Immature natural killer cell (primary cell): Measurements from ENCODE around the gene ALOX12. TPM values are rescaled to one million over a fixed set of nuclear protein-coding genes. Genes with fewer than 3 reads are reported as not detected.
"Not testable (repeated sequence)": the region's sequence is repeated elsewhere in the genome, so short reads cannot be mapped to it uniquely, and the experiment has no call there.

Source experiments
- DNase-seq, 3 donors: peaks; one replicate each; pipeline ENCODE4 v3.0.0; 2022; ENCODE audit warnings: mixed read lengths in 1 of 3
- H3K27ac Mint-ChIP-seq, 6 donors: one replicate each; pipeline ENCODE4 v1.8.0; 2020; ENCODE audit warnings: mixed read lengths in 6 of 6, mild to moderate bottlenecking in 5 of 6, inconsistent platforms in 4 of 6, moderate library complexity in 3 of 6
- H3K27me3 Mint-ChIP-seq, 3 donors: one replicate each; pipeline ENCODE4 v1.8.0; 2020 to 2021; ENCODE audit warnings: low read depth in 3 of 3, mild to moderate bottlenecking in 3 of 3, mixed read lengths in 3 of 3, moderate library complexity in 3 of 3, inconsistent platforms in 1 of 3
- H3K36me3 Mint-ChIP-seq, 3 donors: one replicate each; pipeline ENCODE4 v1.8.0; 2020; ENCODE audit warnings: mixed read lengths in 3 of 3, inconsistent platforms in 2 of 3, mild to moderate bottlenecking in 2 of 3
- H3K4me1 Mint-ChIP-seq, 2 donors: one replicate each; pipeline ENCODE4 v1.8.0; 2020; ENCODE audit warnings: inconsistent platforms in 2 of 2, mild to moderate bottlenecking in 2 of 2, mixed read lengths in 2 of 2, moderate library complexity in 1 of 2
- H3K4me3 Mint-ChIP-seq, 5 donors: one replicate each; pipeline ENCODE4 v1.8.0; 2020; ENCODE audit warnings: mild to moderate bottlenecking in 5 of 5, mixed read lengths in 5 of 5, inconsistent platforms in 3 of 5, moderate library complexity in 3 of 5
- H3K9me3 Mint-ChIP-seq, 6 donors: one replicate each; pipeline ENCODE4 v1.8.0; 2020; ENCODE audit warnings: mild to moderate bottlenecking in 6 of 6, mixed read lengths in 6 of 6, inconsistent platforms in 4 of 6, moderate library complexity in 3 of 6
- polyA plus RNA-seq, 3 donors: library from polyadenylated mRNA; unstranded; fragments of 300-500 nt; fragmentation: Illumina TruSeq; gene quantifications; one replicate each; pipeline ENCODE4 v1.2.3, GENCODE V29; 2021

ALOX12 gene
- polyA plus RNA-seq, 3 donors from 2014 or later, result 0.24 to 0.92 (median 0.83) TPM

- DNase-seq, H3K27me3 Mint-ChIP-seq, H3K4me1 Mint-ChIP-seq, H3K4me3 Mint-ChIP-seq, H3K9me3 Mint-ChIP-seq: not testable (repeated sequence)
- Mint-ChIP-seq H3K36me3 (peaks cover 10 to 14% (median 13%) of the 10 kb centered on the region in 3 donors), H3K27ac (peak overlapping the region in 3 of 6 donors; percentile 6 to 30 (median 29))
Measured at GRCh38 chr17:6993613-6994056, 2.2 kb upstream of the ALOX12 start.

- peaks cover 5 to 8% of the 10 kb centered on the region in 2 donors for H3K4me1 Mint-ChIP-seq
- peaks cover 10 to 16% (median 14%) of the 10 kb centered on the region in 3 donors for H3K36me3 Mint-ChIP-seq
- peaks cover 0 to 3% (median 2%) of the 10 kb centered on the region in 3 donors for H3K27me3 Mint-ChIP-seq
- no peak for DNase-seq
- no peaks in the 10 kb centered on the region for H3K9me3 Mint-ChIP-seq
- peak overlapping the region in 3 of 6 donors; percentile 6 to 30 (median 29) for H3K27ac Mint-ChIP-seq
- no peak overlapping the region for H3K4me3 Mint-ChIP-seq
Measured at GRCh38 chr17:6994118-6994598, 1.7 kb upstream of the ALOX12 start.

DNA sequence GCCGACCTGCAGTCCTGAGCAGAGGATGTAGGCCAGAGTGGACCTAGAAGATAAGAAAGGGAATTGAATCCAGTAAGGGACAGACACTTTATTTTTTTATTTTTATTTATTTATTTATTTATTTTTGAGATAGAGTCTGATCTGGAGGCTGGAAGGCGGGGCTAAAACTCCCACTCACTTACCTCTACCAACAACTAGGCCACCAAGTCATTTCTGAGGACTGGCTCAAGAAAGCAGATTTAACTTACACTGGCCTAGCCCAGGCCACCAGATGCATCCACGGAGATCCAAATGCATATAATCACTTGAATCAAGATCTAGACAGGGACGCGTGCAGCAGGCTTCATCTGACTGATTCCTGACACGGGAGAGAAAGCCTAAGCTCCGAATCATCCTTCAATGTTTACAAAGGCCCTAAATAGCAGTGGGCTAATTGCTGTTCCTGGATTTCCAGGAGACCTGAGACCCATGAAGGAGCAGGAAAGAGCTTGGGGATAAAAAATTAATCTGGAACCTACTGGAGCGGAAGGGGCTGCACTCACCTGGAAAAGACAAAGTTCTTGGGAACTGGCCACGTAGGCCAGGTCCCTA, 1.1 kb upstream of the ALOX12 start:
- Mint-ChIP-seq H3K36me3 (peaks cover 10 to 20% (median 16%) of the 10 kb centered on the region in 3 donors), H3K9me3 (no peaks in the 10 kb centered on the region), H3K4me3 (no peak overlapping the region), H3K27ac (peak overlapping the region in 1 of 6 donors; percentile 35), H3K4me1 (peaks cover 5 to 8% of the 10 kb centered on the region in 2 donors), H3K27me3 (peaks cover 0 to 3% (median 2%) of the 10 kb centered on the region in 3 donors)
- no peak for DNase-seq

GRCh38 chr17:6996256-6997011, 585 bp downstream of the ALOX12 start:
- DNase-seq, result no peak
- Mint-ChIP-seq H3K27ac (no peak overlapping the region), H3K4me3 (no peak overlapping the region), H3K36me3 (peaks cover 14 to 25% (median 25%) of the 10 kb centered on the region in 3 donors), H3K4me1 (peaks cover 7 to 8% of the 10 kb centered on the region in 2 donors), H3K9me3 (no peaks in the 10 kb centered on the region), H3K27me3 (peaks cover 1 to 2% (median 1%) of the 10 kb centered on the region in 3 donors)

DNA sequence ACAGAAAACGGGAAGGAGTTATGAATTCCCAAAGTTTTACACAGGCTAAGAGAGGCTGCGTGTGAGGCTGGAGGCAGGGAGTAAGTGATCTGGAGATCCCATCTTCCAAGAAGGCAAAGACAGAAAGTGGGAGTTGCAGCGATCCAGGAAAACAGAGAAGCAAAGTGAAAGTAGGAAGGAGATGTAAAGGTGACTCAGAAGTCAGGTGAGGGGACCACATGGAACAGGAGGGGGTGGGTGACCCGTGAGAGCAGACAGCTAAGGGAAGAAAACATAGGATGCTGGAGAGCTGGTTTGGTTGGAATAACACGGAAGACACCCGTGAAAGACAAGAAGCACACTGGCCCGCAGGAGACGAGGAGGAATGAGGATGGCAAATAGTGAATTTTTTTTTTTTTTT, 1.3 kb downstream of the ALOX12 start:
- Mint-ChIP-seq H3K9me3 (no peaks in the 10 kb centered on the region), H3K4me3 (no peak overlapping the region), H3K4me1 (peaks cover 9 to 12% of the 10 kb centered on the region in 2 donors), H3K36me3 (peaks cover 17 to 31% (median 25%) of the 10 kb centered on the region in 3 donors), H3K27me3 (peaks cover 0 to 1% (median 1%) of the 10 kb centered on the region in 3 donors), H3K27ac (no peak overlapping the region)
- no peak for DNase-seq

GRCh38 chr17:6998855-6999508, 3.1 kb downstream of the ALOX12 start:
- H3K4me3 Mint-ChIP-seq, result no peak overlapping the region
- H3K27ac Mint-ChIP-seq, result peak overlapping the region in 1 of 6 donors; percentile 67

GRCh38 chr17:7001318-7001961, 5.6 kb downstream of the ALOX12 start:
- H3K27ac Mint-ChIP-seq, result peak overlapping the region in 4 of 6 donors; percentile 18 to 36 (median 22)
- peaks cover 18 to 22% of the 10 kb centered on the region in 2 donors for H3K4me1 Mint-ChIP-seq
- no peak overlapping the region for H3K4me3 Mint-ChIP-seq
- no peak for DNase-seq
- H3K36me3 Mint-ChIP-seq, result peaks cover 15 to 41% (median 22%) of the 10 kb centered on the region in 3 donors
- H3K27me3 Mint-ChIP-seq, result peaks cover 1 to 4% (median 2%) of the 10 kb centered on the region in 3 donors
- H3K9me3 Mint-ChIP-seq, result no peaks in the 10 kb centered on the region

More at GRCh38 chr17:6998855-6999508, 3.1 kb downstream of the ALOX12 start:
- no peak for DNase-seq
- peaks cover 18 to 41% (median 25%) of the 10 kb centered on the region in 3 donors for H3K36me3 Mint-ChIP-seq
- peaks cover 13 to 22% of the 10 kb centered on the region in 2 donors for H3K4me1 Mint-ChIP-seq
- H3K27me3 Mint-ChIP-seq, result peaks cover 0 to 1% (median 1%) of the 10 kb centered on the region in 3 donors
- no peaks in the 10 kb centered on the region for H3K9me3 Mint-ChIP-seq

- Mint-ChIP-seq H3K36me3 (peaks cover 15 to 41% (median 18%) of the 10 kb centered on the region in 3 donors), H3K9me3 (no peaks in the 10 kb centered on the region), H3K4me3 (no peak overlapping the region), H3K4me1 (peaks cover 23 to 29% of the 10 kb centered on the region in 2 donors), H3K27ac (peak overlapping the region in 2 of 6 donors; percentile 8 to 81), H3K27me3 (peaks cover 1 to 3% (median 2%) of the 10 kb centered on the region in 3 donors)
- DNase-seq, result no peak
Measured at GRCh38 chr17:7002288-7003047, 6.6 kb downstream of the ALOX12 start.

- DNase-seq, result no peak
- Mint-ChIP-seq H3K27ac (peak overlapping the region in 1 of 6 donors; percentile 56), H3K4me3 (no peak overlapping the region), H3K4me1 (peaks cover 25 to 34% of the 10 kb centered on the region in 2 donors), H3K9me3 (no peaks in the 10 kb centered on the region), H3K27me3 (peaks cover 1 to 3% (median 2%) of the 10 kb centered on the region in 3 donors), H3K36me3 (peaks cover 8 to 32% (median 11%) of the 10 kb centered on the region in 3 donors)
Measured at GRCh38 chr17:7003745-7004144, 7.9 kb downstream of the ALOX12 start.

DNA sequence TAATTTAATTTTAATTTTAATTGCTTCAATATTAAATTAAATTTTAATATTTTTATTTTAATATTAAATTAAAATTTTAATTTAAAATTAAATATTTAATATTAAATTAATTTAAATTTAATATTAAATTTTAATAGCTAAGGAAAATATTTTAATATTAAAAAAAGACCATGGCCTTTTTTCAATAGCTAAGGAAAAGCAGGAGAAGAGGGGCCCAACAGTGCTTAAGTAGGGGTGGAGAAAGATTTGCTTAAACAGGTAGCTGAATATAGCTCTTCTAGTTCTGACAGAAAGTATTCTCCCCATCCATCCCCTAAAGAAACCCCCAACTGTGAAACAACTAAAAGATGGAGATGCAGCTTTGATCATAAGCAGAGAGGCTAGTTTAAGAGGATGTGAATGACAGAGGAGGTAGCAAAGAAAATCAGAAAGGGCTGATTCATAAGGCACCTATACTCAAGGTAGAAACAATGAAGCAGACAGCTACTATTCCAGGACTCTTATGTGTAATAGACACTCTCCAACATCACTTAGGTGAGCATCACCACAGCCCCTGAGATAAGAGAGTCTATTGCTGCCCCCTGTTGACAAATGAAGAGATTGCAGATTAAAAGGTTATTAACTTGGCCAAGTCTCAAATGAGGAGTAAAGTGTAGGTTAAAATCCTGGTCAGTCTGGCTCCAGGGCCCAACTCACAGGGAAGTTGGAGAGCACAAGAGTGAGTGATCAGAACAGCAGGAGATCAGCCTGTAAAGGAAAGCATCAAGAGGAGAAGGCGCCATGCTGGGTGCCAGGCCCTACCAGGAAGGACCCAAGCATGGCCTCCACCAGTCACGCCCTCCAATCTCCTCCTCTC, 8.8 kb downstream of the ALOX12 start:
- DNase-seq, result peak; percentile 69 to 73 (median 71)
- Mint-ChIP-seq H3K4me3 (no peak overlapping the region), H3K36me3 (peaks cover 6 to 30% (median 11%) of the 10 kb centered on the region in 3 donors), H3K9me3 (no peaks in the 10 kb centered on the region), H3K27ac (peak overlapping the region; percentile 15 to 88 (median 40)), H3K27me3 (peaks cover 1 to 3% (median 2%) of the 10 kb centered on the region in 3 donors), H3K4me1 (peaks cover 33 to 40% of the 10 kb centered on the region in 2 donors)

DNA sequence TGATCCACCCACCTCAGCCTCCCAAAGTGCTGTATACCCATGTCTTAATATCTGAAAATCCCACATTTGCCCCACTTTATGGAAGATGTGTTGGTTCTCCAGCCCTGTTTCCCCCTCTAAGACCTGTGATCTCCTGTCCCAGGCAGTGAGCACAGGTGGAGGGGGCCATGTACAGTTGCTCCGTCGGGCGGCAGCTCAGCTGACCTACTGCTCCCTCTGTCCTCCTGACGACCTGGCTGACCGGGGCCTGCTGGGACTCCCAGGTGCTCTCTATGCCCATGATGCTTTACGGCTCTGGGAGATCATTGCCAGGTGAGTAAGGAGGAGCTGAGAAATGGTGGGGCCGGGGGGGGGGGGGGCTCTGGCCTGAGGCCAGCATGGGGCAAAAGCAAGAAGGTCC, 9.9 kb downstream of the ALOX12 start:
- H3K27me3 Mint-ChIP-seq, result peaks cover 0 to 3% (median 2%) of the 10 kb centered on the region in 3 donors
- no peak for DNase-seq
- H3K4me1 Mint-ChIP-seq, result peaks cover 44 to 51% of the 10 kb centered on the region in 2 donors
- no peak overlapping the region for H3K27ac Mint-ChIP-seq
- no peak overlapping the region for H3K4me3 Mint-ChIP-seq
- H3K36me3 Mint-ChIP-seq, result peaks cover 0 to 25% (median 9%) of the 10 kb centered on the region in 3 donors
- H3K9me3 Mint-ChIP-seq, result no peaks in the 10 kb centered on the region

GRCh38 chr17:7007143-7007542, 11.3 kb downstream of the ALOX12 start:
- no peak overlapping the region for H3K4me3 Mint-ChIP-seq
- DNase-seq, result no peak
- H3K4me1 Mint-ChIP-seq, result peaks cover 55 to 62% of the 10 kb centered on the region in 2 donors
- H3K9me3 Mint-ChIP-seq, result no peaks in the 10 kb centered on the region
- H3K36me3 Mint-ChIP-seq, result peaks cover 0 to 15% (median 6%) of the 10 kb centered on the region in 3 donors
- peaks cover 4 to 8% (median 8%) of the 10 kb centered on the region in 3 donors for H3K27me3 Mint-ChIP-seq
- peak overlapping the region in 4 of 6 donors; percentile 42 to 71 (median 55) for H3K27ac Mint-ChIP-seq
